Activated T-helper 1 cell treated with anti-CD3 and anti-CD28 coated beads, Interleukin-2, amount 50 U/mL, for 16 hours (primary cell): ENCODE data around the gene FOXA2.
"Not testable (repeated sequence)": the region's sequence is repeated elsewhere in the genome, so short reads cannot be mapped to it uniquely, and the experiment has no call there.

Experiments used
- DNase-seq, 2 donors: peaks; one replicate each; pipeline ENCODE4 v3.0.0-alpha.2; 2020; ENCODE audit warnings: low read depth in 1 of 2, low spot score in 1 of 2

Gene FOXA2

GRCh38 chr20:22569353-22569752, 15.0 kb downstream of the FOXA2 start:
- no peak for DNase-seq

- DNase-seq, result no peak
These were observed 15.5 kb downstream of the FOXA2 start for GRCh38 chr20:22568872-22569344.

GRCh38 chr20:22567944-22568871, 16.2 kb downstream of the FOXA2 start:
- DNase-seq, result no peak

- DNase-seq, result no peak
These were observed 17.3 kb downstream of the FOXA2 start for GRCh38 chr20:22566876-22567658.

- no peak for DNase-seq
These were observed 21.1 kb downstream of the FOXA2 start for GRCh38 chr20:22563062-22563965.

GRCh38 chr20:22562620-22563019, 21.8 kb downstream of the FOXA2 start:
- no peak for DNase-seq

- DNase-seq, result no peak
These were observed 22.3 kb downstream of the FOXA2 start for GRCh38 chr20:22561965-22562577.

- no peak for DNase-seq
These were observed 23.6 kb downstream of the FOXA2 start for GRCh38 chr20:22560817-22561216.

- no peak for DNase-seq
These were observed 24.6 kb downstream of the FOXA2 start for GRCh38 chr20:22559711-22560318.

GRCh38 chr20:22557403-22558276, 26.7 kb downstream of the FOXA2 start:
- no peak for DNase-seq

- DNase-seq, result no peak
These were observed 27.8 kb downstream of the FOXA2 start for GRCh38 chr20:22556565-22557056.

GRCh38 chr20:22555791-22556564, 28.4 kb downstream of the FOXA2 start:
- no peak for DNase-seq

GRCh38 chr20:22554391-22554790, 30.0 kb downstream of the FOXA2 start:
- no peak for DNase-seq

- DNase-seq, result not testable (repeated sequence)
These were observed 33.9 kb downstream of the FOXA2 start for GRCh38 chr20:22550514-22550913.

- no peak for DNase-seq
These were observed 36.3 kb downstream of the FOXA2 start for GRCh38 chr20:22548040-22548439.

- no peak for DNase-seq
These were observed 38.0 kb downstream of the FOXA2 start for GRCh38 chr20:22546344-22546743.

- DNase-seq, result no peak
These were observed 39.3 kb downstream of the FOXA2 start for GRCh38 chr20:22545045-22545444.

- DNase-seq, result no peak
These were observed 39.9 kb downstream of the FOXA2 start for GRCh38 chr20:22544462-22544861.
